Choroid plexus epithelial cell (primary cell): ENCODE data around the gene ANKS6.

ENCODE experiments used
- DNase-seq: peaks from one replicate; pipeline ENCODE4 v3.0.0-alpha.2; 2010; ENCODE audit warnings: low read depth
- H3K4me3 ChIP-seq: 2 replicates; pipeline ENCODE4 v1.5.1; 2011; ENCODE audit warnings: low read depth, mild to moderate bottlenecking, control low read depth, low read length, moderate library complexity
- TF ChIP-seq, protein P1 (sequence below): conservative IDR thresholded peaks from 2 replicates; pipeline ENCODE4 v1.5.1; 2011; ENCODE audit warnings: low read depth, mild to moderate bottlenecking, control low read depth, inconsistent platforms, low read length, moderate library complexity

The ANKS6 gene

DNA sequence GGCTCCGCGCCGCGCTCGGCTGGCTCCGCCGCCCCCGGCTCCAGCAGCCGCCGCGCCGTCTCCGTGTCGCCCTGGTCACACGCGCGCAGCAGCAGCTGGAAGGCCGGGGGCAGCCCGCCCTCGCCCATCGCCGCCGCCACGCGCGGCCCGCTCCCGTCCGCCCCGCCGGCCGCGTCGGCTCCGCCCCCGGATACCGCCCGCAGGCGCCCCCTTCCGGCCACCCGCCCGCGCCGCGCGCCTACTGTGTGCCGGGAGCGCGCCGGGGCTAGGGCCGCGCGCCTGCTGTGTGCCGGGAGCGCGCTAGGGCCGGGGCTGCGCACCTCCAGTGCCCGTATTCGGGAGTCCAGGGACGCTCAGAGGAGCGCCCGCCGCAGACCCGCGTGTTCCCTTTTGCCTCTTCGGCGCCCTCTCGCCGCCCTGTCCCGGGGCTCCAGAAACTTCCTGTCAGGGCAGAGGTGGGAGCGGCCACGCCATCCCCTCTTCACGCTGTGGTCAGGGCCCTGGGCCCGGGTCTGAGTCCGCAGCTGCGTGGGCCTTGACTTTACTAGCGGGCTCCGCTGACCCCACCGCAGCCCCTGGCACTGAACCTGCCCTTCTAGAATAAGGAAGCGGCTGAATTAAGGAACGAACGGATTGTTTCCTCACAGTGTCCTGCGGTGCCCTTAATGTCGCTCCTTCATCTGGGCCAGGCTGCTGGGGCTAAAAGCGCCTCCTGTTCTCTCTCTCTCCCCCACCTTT is at the start of gene ANKS6:
Gene ANKS6, minus strand, starts transcription at position 192 of the 738 bp plus-strand sequence. Its CDS starts 64 bp downstream, at position 128.
- TF ChIP-seq, protein P1, sequence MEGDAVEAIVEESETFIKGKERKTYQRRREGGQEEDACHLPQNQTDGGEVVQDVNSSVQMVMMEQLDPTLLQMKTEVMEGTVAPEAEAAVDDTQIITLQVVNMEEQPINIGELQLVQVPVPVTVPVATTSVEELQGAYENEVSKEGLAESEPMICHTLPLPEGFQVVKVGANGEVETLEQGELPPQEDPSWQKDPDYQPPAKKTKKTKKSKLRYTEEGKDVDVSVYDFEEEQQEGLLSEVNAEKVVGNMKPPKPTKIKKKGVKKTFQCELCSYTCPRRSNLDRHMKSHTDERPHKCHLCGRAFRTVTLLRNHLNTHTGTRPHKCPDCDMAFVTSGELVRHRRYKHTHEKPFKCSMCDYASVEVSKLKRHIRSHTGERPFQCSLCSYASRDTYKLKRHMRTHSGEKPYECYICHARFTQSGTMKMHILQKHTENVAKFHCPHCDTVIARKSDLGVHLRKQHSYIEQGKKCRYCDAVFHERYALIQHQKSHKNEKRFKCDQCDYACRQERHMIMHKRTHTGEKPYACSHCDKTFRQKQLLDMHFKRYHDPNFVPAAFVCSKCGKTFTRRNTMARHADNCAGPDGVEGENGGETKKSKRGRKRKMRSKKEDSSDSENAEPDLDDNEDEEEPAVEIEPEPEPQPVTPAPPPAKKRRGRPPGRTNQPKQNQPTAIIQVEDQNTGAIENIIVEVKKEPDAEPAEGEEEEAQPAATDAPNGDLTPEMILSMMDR, result peak; percentile 31
- peak; percentile 74 for DNase-seq
- H3K4me3 ChIP-seq, result peak within 1 kb of the TSS; percentile 70

DNA sequence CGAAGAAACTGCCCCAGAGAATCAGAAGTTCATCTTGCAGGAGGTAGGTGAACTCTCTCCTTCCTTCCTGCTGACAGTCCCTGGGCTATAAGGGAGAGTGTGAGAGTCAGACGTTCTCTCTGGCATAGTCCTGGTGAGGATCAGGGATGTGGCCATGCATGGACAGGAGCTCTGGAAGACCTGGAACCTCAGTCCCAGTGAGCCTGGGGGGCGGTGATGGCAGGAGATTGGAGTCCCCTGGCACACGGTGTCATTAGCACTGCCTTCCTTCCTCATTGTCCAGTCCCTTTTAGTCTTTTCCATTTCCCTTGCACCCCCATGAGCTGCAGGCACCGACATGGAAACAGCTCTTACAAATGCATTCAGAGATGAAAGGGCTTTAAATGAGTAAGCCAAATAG is 49.7 kb upstream of the ANKS6 start:
- no peak overlapping the region for H3K4me3 ChIP-seq
- DNase-seq, result no peak
- TF ChIP-seq, protein P1, result no peak

DNA sequence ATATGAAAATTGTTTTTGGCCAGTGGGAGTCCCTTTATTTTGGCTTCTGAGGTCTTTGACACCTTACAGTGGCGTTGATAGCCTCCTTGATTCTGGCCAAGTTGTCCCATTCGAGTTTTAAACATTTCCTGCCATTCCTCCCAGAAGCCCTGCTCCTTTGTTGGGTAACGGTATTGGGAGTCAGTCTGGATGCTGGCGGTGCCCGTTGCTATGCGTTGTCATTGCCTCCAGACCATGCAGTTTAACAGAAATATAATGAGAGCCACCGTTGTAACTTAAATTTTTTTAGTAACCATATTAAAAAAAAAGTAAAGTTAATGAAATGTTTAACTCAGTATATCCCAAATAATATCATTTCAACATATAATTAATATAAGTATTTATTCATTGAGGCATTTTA is 46.2 kb upstream of the ANKS6 start:
- H3K4me3 ChIP-seq, result no peak overlapping the region
- DNase-seq, result no peak
- TF ChIP-seq, protein P1, result no peak

DNA sequence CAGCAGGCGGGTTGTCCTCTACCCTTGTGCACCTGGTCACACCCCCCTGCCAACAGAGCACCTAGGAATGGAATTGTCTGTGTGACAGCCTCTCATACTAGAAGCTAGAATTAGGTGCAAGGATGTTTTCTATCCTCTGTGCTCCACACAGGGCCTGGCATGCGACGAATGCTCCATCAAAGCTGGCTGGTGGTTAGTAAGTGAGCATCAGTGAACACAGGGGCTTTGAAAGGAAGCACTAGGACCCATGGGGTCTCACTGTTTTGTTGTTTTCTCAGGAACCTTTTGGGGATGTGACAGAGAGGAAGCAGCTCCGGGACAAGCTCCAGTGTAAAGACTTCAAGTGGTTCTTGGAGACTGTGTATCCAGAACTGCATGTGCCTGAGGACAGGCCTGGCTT is 43.4 kb upstream of the ANKS6 start:
- TF ChIP-seq, protein P1, result no peak
- no peak overlapping the region for H3K4me3 ChIP-seq
- DNase-seq, result no peak

DNA sequence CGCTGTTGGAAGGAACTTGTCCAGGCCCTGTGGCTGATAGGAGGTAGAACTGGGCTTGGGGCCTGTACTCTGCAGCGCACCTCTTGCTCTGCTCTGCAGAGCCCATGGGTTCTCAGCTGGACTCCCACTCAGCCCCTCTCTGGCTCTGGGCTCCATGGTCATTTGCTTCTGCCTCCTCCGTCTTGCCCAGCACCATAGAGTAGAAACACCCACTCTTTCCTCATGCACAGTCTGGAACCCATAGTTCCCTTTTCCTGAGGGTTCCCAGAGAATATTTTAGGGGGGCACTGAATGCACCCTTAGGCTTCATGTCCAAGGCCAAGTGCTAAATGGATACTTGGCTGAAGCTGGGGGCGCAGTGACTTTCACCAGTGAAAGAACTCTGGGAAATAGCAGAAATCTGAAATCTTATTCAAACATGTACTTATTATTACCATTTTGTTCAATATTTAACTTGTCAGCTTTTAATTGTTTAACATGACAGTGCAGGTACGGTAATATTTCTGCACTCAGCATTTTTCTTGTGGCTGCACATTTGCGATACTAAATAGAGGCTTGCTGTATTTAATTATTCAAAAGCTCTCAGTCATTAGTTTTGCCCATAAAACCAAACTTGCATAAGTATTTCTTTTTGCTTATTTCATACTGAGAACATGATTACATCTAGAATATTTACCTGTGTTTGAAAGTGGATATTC is 42.7 kb upstream of the ANKS6 start:
- no peak overlapping the region for H3K4me3 ChIP-seq
- no peak for DNase-seq
- TF ChIP-seq, protein P1, result no peak

DNA sequence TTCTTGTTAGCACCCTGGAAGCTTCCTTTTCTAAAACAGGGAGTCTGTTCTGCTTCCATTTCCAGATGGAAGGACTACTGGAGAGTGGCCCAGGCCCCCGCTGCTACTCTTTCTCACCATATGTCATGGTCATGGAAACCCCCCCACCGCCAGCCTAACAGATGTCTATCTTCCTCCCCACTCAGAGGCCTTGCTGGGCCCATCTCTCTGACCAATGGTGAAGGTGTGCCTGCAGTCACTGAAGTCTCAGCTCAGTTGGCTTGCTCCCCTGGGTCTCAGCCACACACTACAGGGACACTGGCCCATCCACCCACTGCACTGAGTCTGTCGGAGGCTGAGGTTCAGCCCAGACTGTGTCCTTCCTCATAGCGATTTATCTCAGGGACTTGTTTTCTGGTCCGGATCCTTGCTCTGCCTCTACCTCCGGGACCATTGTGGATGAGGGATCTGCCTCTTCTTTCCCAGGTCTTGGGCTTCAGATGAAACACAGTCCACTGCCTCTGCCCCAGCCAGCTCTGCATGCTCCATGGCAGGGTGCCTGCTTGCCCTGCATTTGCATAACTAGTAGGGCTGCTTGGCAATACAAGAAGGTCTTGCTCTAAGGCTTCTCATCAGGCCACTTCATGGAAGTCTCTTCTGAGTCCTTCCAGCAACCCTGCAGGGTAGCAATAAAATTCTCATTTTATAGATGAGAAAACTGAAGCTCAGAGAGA is 42.0 kb upstream of the ANKS6 start:
- TF ChIP-seq, protein P1, result no peak
- DNase-seq, result no peak

More for the DNA sequence above, 42.0 kb upstream of the ANKS6 start:
- no peak overlapping the region for H3K4me3 ChIP-seq
